ENCODE measurements around the gene CDH24.

DNA sequence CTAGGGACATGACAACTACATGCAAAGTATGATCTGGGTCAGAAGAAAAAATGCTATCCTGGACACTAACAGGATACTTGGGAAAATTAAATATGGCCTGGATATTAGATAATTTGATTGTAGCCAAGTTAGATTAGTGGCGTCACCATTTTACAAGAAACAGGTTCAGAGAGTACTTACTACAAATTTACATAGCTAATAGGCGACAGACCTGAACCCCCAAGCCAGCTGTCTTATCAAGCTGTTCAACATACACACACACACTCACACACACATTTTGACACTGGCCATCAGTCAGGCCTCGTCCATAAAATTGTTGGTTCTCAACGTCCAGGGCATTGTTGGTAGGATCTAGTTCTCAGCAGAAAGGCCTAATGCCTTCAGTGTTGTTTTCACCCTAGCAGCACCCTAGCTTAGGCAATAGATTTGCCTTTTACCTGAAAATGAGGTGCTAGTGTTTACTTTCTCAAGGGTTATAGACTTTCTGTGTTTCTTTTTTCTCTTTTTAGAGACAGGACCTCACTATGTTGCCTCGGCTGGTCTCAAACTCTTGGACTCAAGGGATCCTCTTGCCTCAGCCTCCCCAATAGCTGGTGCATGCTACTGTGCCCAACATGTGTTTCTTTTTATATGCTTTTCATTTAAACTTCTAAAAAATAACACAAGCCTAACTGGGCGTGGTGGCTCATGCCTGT lies 44.1 kb downstream of the CDH24 start:
- TF ChIP-seq PML (IDR thresholded peaks at IDR 0.05; ENCODE audit: low read length) (no peak), HNRNPUL1 (IDR thresholded peaks at IDR 0.05; ENCODE audit: low read length) (no peak), YY1 (IDR thresholded peaks at IDR 0.05; ENCODE audit: borderline replicate concordance in 1 of 3, control insufficient read depth in 1 of 3, extremely low read depth in 1 of 3, insufficient read depth in 3 of 3, insufficient read length in 1 of 3, insufficient replicate concordance in 2 of 3, low read depth in 1 of 3, low read length in 2 of 3) (no peak)
